SK-N-DZ (cell line): ENCODE measurements around the gene TASOR. TPM values are rescaled to one million over a fixed set of nuclear protein-coding genes. Genes with fewer than 3 reads are reported as not detected.
"Not testable (repeated sequence)": the region's sequence is repeated elsewhere in the genome, so short reads cannot be mapped to it uniquely, and the experiment has no call there.

ENCODE experiments used
- DNase-seq: peaks from one replicate; pipeline ENCODE4 v3.0.0-alpha.2; 2015; ENCODE audit warnings: low spot score
- polyA plus RNA-seq, 2 experiments: library from polyadenylated mRNA; depleted of rRNA; stranded (reverse); fragments of >200 nt; gene quantifications; 2 replicates each; pipeline ENCODE4 v1.2.3, GENCODE V29; 2014

The TASOR gene
- 12.1 and 14.1 TPM in 2 replicates for polyA plus RNA-seq (2014; cell fraction: cytosol; rRNA removed)
- 18.4 and 29.4 TPM in 2 replicates for polyA plus RNA-seq (2014; cell fraction: nucleus; rRNA removed)

GRCh38 chr3:56683122-56683817 lies at the start of gene TASOR:
TSS of gene TASOR (minus strand) at chr3:56683265. CDS start at chr3:56683006, 259 bp downstream.
- DNase-seq: peak; percentile 70

- DNase-seq: no peak
These were observed 49.0 kb upstream of the TASOR start for GRCh38 chr3:56732109-56732508.

GRCh38 chr3:56725175-56725574 lies 42.1 kb upstream of the TASOR start:
- no peak for DNase-seq

GRCh38 chr3:56724676-56725075 lies 41.6 kb upstream of the TASOR start:
- no peak for DNase-seq

- no peak for DNase-seq
These were observed 37.8 kb upstream of the TASOR start for GRCh38 chr3:56720849-56721248.

GRCh38 chr3:56718809-56719208 lies 35.7 kb upstream of the TASOR start:
- not testable (repeated sequence) for DNase-seq

- DNase-seq: no peak
These were observed 28.3 kb upstream of the TASOR start for GRCh38 chr3:56711344-56711743.

- DNase-seq: not testable (repeated sequence)
These were observed 24.3 kb upstream of the TASOR start for GRCh38 chr3:56707412-56707811.

- no peak for DNase-seq
These were observed 23.6 kb upstream of the TASOR start for GRCh38 chr3:56706629-56707028.

- no peak for DNase-seq
These were observed 21.6 kb upstream of the TASOR start for GRCh38 chr3:56704706-56705105.

- DNase-seq: peak; percentile 58
These were observed 19.6 kb upstream of the TASOR start for GRCh38 chr3:56702490-56703315.

- DNase-seq: no peak
These were observed 17.1 kb upstream of the TASOR start for GRCh38 chr3:56700151-56700550.

GRCh38 chr3:56694867-56695683 lies 12.0 kb upstream of the TASOR start:
- DNase-seq: no peak

- DNase-seq: no peak
These were observed 10.7 kb upstream of the TASOR start for GRCh38 chr3:56693750-56694149.

GRCh38 chr3:56692520-56693433 lies 9.7 kb upstream of the TASOR start:
- DNase-seq: not testable (repeated sequence)

- not testable (repeated sequence) for DNase-seq
These were observed 8.9 kb upstream of the TASOR start for GRCh38 chr3:56692001-56692365.

GRCh38 chr3:56691165-56692000 lies 8.3 kb upstream of the TASOR start:
- DNase-seq: no peak

- DNase-seq: no peak
These were observed 6.2 kb upstream of the TASOR start for GRCh38 chr3:56689303-56689702.

- no peak for DNase-seq
These were observed 5.1 kb upstream of the TASOR start for GRCh38 chr3:56688191-56688590.

GRCh38 chr3:56684029-56684428 lies 964 bp upstream of the TASOR start:
- DNase-seq: peak; percentile 7
